NCI-H226 (cell line): ENCODE measurements around the gene BRI3BP.
"Not testable (repeated sequence)": the region's sequence is repeated elsewhere in the genome, so short reads cannot be mapped to it uniquely, and the experiment has no call there.

Experiments
- DNase-seq: peaks from one replicate; pipeline ENCODE4 v3.0.0-alpha.2; 2015

BRI3BP gene

GRCh38 chr12:125070112-125070511 is 76.7 kb downstream of the BRI3BP start:
- no peak for DNase-seq

- no peak for DNase-seq
Observed at GRCh38 chr12:125070661-125071390, 77.4 kb downstream of the BRI3BP start.

- no peak for DNase-seq
Observed at GRCh38 chr12:125071456-125071855, 78.0 kb downstream of the BRI3BP start.

GRCh38 chr12:125072496-125072895 is 79.1 kb downstream of the BRI3BP start:
- no peak for DNase-seq

- not testable (repeated sequence) for DNase-seq
Observed at GRCh38 chr12:125074294-125074693, 80.8 kb downstream of the BRI3BP start.

GRCh38 chr12:125076103-125076502 is 82.7 kb downstream of the BRI3BP start:
- DNase-seq, result no peak

GRCh38 chr12:125079084-125079483 is 85.6 kb downstream of the BRI3BP start:
- no peak for DNase-seq

GRCh38 chr12:125079648-125080645 is 86.5 kb downstream of the BRI3BP start:
- no peak for DNase-seq
